LoVo (cell line): ENCODE results near the gene PER3.

Source experiments
- DNase-seq: peaks from one replicate; pipeline ENCODE4 v3.0.0-alpha.2; 2016; ENCODE audit warnings: low spot score

The PER3 gene

DNA sequence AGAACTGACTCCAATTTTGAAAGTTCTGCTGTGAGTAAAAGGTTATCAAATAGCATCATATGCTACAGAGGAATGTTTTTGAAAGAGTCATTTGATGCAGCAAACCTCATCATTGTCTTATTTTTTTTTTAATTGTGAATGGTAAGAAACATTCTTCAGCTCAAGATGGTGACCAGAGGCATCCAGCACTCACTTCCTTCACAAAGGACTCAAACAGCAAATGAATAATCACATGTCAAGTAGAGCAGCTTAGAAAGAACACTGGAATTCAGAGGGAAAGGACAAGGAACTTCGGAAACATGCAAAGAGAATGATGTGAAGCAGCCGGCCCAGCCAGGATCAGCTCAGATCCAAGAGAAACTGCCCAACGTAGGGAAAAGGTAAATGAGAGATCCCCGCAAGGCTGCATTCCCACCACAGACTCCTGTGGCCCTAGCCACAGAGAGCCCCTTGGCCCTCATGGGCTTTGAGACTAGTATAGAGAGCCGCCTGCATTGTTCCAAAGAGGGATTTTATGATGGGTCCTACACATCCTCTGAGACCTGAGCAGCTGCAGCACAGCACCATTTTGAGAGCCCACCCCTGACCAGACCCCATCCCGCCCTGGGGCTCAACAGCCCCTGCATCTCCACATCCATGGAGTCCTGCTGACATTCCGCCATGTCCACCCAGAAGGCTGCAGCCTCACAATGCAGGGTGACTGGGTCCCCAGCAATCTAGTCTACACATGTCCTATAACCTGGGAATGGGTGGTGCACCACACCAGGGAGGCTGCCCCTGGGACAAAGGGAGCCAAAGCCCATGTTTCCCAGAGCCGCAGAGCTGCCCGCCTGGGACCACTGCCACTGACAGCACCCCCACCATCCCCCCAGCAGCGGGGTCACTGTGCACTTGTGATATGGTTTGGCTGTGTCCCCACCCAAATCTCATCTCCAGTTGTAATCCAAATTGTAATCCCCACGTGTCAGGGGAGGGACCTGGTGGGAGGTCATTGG lies 90.0 kb downstream of the PER3 start:
- DNase-seq, result no peak

DNA sequence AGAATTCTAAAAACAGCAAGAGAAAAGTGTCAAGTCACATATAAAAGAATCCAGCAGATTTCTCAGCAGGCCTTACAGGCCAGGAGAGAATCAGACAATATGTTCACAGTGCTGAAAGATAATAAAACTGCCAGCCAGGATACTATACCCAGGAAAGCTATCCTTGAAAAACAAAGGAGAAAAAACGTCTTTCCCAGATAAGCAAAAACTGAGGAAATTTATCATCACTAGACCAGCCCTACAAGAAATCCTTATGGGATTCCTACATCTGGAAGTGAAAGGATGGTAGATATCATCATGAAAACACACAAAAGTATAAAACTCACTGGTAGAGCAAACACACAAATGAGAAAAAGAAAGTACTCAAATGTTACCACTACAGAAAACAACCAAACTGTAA lies 93.9 kb downstream of the PER3 start:
- no peak for DNase-seq

DNA sequence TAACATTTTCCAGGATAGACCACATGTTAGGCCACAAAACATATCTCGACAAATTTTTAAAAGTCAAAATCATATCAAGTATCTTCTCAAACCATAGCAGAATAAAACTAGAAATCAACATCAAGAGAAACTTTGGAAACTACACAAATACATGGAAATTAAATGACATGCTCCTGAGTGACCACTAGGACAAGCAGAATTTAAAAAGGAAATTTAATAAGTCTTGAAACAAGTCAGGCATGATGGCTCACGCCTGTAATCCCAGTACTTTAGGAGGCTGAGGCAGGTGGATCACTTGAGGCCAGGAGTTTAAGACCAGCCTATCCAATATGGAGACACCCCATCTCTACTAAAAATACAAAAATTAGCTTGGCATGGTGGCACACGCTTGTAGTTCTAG lies 95.1 kb downstream of the PER3 start:
- no peak for DNase-seq

DNA sequence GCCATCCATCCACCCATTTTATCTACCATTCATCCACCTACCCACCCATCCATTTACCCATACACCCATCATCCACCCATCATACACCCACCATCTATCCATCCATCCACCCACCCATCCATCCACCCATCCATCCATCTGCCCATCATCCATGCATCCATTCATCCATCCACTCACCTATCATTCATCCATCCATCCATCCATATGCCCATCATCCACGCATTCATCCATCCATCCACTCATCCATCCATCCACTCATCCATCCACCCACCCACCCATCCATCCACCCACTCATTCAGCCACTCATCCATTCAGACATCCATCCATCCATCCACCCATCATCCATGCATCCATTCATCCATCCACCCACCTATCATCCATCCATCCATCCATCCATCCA lies 100.7 kb downstream of the PER3 start:
- DNase-seq, result no peak

DNA sequence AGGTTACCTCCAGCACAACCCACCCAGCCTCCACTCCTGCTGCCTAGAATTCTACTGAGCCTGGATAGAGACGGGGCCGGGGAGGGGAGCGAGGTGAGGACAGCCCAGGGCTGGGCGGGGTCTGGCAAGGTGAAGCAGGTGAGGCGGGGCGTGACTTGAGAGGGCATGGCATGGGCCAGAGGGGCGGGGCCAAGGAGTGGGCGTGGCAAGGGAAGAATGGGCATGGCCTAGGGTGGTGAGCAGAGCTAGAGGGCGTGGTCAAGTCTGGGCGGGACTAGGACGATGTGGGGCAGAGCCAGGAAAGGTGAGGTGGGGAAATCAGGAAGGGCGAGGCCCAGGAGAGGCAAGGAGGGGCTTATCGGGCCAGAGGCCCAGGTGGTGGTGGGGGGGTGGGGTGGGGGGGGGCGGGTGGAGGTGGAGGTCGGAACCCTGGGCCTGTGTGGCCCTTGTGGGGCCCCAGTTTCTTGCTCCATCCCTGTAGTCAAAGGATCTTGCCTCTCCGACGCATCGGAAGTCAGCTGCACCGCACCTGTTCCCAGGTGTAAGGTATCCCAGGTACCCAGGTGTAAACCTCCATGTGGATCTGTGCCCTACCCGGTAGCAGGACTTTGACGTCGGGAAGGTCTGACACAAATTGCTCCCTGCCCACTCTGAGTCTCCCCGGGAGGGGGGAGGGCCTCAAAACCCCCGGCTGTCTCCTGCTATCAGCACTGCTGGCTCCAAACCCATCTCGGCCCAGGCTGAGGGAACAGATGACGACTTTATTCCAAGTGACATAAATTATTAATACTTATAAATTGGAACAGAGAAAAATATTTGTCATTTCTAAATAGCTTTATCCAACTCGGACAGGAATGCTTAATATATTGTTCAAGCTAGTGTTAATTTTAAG lies 101.7 kb downstream of the PER3 start:
- DNase-seq, result no peak

DNA sequence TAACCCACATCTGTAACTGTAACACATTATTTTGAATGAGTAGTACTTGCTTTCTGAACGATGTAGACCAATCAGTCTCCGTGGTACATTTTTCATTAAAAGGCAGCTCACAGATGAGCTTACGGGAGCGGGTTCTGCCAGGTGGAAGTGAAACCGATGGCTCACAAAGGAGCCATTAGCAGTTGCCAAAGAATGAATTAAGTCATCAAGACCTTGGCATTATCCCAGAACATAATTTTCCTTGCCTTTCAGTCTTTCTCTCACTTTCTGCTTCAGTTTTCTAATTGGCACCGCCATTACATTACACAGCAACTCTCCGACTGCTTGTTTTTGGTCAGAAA lies 102.3 kb downstream of the PER3 start:
- DNase-seq, result no peak

DNA sequence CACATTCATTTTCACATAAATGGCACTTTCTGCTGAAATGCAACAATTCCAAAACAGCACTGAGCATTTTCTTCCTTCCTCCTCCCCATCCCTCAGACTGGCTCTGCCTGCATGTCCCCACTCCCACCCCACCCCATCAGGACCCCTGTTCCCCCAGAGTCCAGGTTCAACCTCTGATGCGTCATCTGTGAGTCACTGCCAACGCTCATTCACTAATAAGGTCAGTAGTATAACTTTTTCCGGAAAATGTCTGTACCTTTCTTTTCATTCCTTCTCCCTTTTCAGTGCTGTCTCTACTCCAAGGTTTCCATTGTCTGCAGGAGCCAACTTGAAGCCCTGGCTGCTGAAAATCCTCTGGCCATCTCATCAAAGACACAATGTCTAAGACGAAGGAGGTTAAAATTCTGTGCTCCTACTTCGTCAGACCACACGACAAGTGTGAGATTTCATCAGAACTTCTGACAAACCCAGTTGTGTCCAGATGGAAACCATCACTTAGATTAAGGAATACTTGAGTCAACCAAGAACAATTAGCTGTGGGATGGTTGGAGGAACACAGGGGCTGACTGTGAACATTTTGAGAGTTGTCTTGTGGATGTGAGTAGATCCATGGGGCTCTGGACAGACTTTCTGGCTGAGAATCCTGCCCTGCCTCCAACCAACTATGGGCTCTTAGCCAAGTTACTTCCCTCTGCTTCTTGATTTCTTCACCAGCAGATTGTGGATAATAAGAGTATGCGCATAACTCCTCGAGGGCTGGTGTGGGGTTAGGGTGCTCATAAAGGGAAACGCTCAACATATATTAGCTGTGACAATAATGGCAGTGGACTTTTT lies 104.4 kb downstream of the PER3 start:
- DNase-seq, result no peak

DNA sequence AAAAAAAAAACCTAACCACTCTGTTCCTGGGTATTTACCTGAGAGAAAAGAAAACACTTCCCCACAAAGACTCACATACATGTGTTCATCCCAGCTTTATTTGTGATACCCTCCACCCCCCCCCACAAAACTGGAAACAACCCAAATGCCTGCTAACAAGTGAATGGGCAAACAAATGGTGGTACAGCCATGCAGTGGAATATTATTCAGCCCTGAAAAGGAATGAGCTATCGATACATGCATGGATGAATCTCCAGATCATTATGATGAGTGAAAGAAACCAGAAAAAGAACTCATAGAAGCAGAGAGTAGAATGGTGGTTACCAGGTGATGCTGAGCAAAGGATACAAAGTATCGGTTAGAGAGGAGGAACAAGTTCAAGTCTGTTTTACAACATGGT lies 106.8 kb downstream of the PER3 start:
- no peak for DNase-seq

DNA sequence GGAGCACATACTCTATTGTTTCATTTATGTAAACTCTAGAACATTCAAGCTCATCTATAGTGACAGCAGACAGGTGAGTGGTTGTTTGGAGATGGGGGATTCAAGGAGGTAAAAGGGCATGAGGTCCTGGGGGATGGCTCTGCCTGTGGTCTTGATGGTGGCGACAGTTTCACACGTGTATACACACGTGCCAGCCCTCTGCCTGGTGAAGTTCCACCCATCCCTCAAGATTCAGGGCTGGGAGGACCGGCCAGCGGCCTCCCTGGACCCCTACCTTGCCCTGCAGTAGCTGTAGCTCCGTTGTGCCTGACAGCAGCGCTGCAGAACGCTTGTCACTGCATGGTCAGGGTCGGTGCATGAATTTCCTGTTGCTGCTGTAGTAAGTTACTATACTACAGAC lies 107.7 kb downstream of the PER3 start:
- no peak for DNase-seq

DNA sequence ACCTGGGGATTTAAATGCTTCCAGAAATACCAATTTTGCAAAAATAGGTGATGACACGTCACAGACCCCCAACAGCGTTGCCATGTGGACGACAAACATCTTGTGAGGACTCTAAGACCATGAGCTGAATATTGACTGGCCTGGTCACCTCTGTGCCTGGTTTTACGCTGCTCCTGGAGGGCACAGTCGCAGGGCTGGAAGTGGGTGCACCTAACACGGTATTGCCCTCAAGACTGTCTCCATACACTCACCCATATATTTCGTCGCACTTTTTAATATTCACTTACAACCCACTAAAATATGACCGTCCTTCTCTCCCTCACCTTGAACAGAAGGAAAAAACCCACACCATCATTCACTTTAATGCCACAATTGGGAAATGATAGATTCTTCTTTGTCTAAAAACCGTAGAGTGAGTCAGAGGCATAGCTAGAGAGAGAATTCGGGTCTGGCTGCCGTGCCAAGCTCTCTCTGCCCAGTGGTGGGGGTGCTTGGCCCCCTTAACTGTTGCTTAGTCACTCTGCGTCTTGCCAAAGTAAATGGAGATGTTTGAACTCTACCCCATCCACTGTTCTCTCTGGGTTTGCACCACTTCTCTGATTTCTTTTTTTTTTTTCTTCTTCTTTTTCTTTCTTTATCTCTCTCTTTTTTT lies 109.6 kb downstream of the PER3 start:
- no peak for DNase-seq
